HL-60 (cell line): ENCODE results near the gene ARHGAP24.

Experiments
- DNase-seq, 2 experiments: peaks; one replicate each; pipeline ENCODE4 v3.0.0-alpha.2; 2010 to 2020; ENCODE audit warnings: low read depth in 1 of 2, low spot score in 1 of 2
- H3K27ac ChIP-seq: fragments of 250-450 bp; sonication (Bioruptor Pico); replicated peaks from 2 replicates; pipeline ENCODE4 v1.5.1; 2020; ENCODE audit warnings: mild to moderate bottlenecking, moderate library complexity
- H3K27me3 ChIP-seq: fragments of 250-450 bp; sonication (Bioruptor Pico); 2 replicates; pipeline ENCODE4 v1.5.1; 2021; ENCODE audit warnings: mild to moderate bottlenecking, moderate library complexity; ENCODE audit not compliant: insufficient read depth, poor library complexity, severe bottlenecking
- H3K4me3 ChIP-seq: replicated peaks from 2 replicates; pipeline ENCODE4 v1.5.1; 2011; ENCODE audit warnings: mild to moderate bottlenecking, control low read depth, low read length; ENCODE audit not compliant: insufficient read depth
- GABPA ChIP-seq: IDR thresholded peaks from 2 replicates; pipeline ENCODE4 v1.6.1; 2012; ENCODE audit warnings: low read depth
- POLR2AphosphoS5 ChIP-seq: IDR thresholded peaks from 2 replicates; pipeline ENCODE4 v1.6.1; 2012; ENCODE audit warnings: low read depth
- SPI1 ChIP-seq: IDR thresholded peaks from 2 replicates; pipeline ENCODE4 v1.6.1; 2012; ENCODE audit warnings: low read depth, mild to moderate bottlenecking, borderline replicate concordance
- TF ChIP-seq, protein P1 (sequence below): IDR thresholded peaks from 2 replicates; pipeline ENCODE4 v1.6.1; 2012; ENCODE audit warnings: low read depth; ENCODE audit not compliant: insufficient replicate concordance
- TF ChIP-seq, protein P2 (sequence below): IDR thresholded peaks from one replicate; pipeline ENCODE4 v1.5.1; 2011; ENCODE audit warnings: low read length, control low read depth, inconsistent platforms; ENCODE audit not compliant: insufficient read depth

Gene ARHGAP24

DNA sequence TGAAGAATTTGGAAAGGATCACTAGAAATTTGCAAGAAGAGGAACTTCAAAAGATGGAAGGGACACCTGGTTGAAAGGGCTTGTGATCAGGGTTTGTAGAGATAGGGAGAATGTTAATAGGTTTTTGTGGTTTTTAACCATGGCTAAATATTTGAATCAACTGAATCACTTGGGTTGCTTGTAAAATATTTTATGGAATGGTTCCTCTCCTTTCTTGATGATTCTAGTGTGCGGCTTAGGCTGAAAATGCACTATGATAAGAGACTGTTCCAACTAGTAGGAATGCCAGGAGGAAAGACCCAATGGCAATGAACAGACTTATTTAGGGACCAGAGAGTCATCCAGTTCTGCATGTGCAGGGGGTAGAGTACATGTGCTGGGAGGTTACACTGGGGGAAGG, 408.2 kb downstream of the ARHGAP24 start:
- no peak overlapping the region for H3K27ac ChIP-seq
- DNase-seq, result no peak
- no peaks in the 10 kb centered on the region for H3K27me3 ChIP-seq
- H3K4me3 ChIP-seq, result no peak overlapping the region
- TF ChIP-seq POLR2AphosphoS5, result no peak
- no peak for TF ChIP-seq SPI1
- TF ChIP-seq GABPA, result no peak
- TF ChIP-seq, protein P1, sequence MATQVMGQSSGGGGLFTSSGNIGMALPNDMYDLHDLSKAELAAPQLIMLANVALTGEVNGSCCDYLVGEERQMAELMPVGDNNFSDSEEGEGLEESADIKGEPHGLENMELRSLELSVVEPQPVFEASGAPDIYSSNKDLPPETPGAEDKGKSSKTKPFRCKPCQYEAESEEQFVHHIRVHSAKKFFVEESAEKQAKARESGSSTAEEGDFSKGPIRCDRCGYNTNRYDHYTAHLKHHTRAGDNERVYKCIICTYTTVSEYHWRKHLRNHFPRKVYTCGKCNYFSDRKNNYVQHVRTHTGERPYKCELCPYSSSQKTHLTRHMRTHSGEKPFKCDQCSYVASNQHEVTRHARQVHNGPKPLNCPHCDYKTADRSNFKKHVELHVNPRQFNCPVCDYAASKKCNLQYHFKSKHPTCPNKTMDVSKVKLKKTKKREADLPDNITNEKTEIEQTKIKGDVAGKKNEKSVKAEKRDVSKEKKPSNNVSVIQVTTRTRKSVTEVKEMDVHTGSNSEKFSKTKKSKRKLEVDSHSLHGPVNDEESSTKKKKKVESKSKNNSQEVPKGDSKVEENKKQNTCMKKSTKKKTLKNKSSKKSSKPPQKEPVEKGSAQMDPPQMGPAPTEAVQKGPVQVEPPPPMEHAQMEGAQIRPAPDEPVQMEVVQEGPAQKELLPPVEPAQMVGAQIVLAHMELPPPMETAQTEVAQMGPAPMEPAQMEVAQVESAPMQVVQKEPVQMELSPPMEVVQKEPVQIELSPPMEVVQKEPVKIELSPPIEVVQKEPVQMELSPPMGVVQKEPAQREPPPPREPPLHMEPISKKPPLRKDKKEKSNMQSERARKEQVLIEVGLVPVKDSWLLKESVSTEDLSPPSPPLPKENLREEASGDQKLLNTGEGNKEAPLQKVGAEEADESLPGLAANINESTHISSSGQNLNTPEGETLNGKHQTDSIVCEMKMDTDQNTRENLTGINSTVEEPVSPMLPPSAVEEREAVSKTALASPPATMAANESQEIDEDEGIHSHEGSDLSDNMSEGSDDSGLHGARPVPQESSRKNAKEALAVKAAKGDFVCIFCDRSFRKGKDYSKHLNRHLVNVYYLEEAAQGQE, result no peak
- TF ChIP-seq, protein P2, sequence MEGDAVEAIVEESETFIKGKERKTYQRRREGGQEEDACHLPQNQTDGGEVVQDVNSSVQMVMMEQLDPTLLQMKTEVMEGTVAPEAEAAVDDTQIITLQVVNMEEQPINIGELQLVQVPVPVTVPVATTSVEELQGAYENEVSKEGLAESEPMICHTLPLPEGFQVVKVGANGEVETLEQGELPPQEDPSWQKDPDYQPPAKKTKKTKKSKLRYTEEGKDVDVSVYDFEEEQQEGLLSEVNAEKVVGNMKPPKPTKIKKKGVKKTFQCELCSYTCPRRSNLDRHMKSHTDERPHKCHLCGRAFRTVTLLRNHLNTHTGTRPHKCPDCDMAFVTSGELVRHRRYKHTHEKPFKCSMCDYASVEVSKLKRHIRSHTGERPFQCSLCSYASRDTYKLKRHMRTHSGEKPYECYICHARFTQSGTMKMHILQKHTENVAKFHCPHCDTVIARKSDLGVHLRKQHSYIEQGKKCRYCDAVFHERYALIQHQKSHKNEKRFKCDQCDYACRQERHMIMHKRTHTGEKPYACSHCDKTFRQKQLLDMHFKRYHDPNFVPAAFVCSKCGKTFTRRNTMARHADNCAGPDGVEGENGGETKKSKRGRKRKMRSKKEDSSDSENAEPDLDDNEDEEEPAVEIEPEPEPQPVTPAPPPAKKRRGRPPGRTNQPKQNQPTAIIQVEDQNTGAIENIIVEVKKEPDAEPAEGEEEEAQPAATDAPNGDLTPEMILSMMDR, result no peak

DNA sequence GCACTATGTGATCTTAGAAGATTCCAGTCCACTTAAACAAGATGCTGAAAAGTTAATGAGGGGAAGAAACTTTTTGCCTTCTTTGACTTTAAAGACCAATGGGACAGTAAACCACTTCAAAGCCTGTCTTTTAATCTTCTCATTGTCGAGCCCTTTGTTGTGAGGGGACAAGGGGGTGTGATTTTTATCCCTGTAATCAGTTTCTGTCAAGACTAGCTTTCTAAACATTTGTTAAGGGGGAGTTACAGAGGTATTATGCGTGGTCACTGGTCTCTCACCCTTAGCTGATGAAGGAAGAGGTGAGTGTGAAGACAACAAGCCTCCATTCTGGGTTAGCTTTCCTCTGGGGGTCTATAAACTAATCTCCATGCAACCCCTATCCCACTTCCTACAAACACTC, 409.3 kb downstream of the ARHGAP24 start:
- no peak overlapping the region for H3K27ac ChIP-seq
- H3K27me3 ChIP-seq, result no peaks in the 10 kb centered on the region
- no peak for TF ChIP-seq SPI1
- TF ChIP-seq, protein P2, result no peak
- TF ChIP-seq POLR2AphosphoS5, result no peak
- TF ChIP-seq, protein P1, result no peak
- TF ChIP-seq GABPA, result no peak
- no peak for DNase-seq
- H3K4me3 ChIP-seq, result no peak overlapping the region

DNA sequence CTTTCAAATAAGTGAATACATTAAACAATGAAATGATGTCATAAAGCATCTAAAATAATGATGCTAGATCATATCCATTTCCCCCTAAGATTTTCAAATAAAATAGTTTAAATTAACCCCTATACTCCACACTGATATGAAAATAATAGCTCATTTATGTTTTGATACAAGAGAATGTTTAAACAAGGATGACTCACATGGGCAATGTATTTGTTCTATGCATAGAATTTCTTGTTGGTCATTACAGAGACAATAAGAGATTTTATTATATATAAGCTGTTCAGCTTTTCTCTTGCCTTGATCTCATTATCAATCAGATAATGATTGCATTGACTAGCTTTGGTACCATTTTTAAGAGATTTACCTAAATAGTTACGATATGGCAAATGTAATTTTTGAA, 411.7 kb downstream of the ARHGAP24 start:
- TF ChIP-seq, protein P2, result no peak
- TF ChIP-seq POLR2AphosphoS5, result no peak
- TF ChIP-seq, protein P1, result no peak
- TF ChIP-seq SPI1, result no peak
- no peak for TF ChIP-seq GABPA
- H3K27me3 ChIP-seq, result no peaks in the 10 kb centered on the region
- no peak for DNase-seq
- no peak overlapping the region for H3K27ac ChIP-seq
- H3K4me3 ChIP-seq, result no peak overlapping the region
